HK-2 (cell line): Measurements from ENCODE around the gene PITPNM3.
A peak's percentile ranks its signal among the peaks of the same experiment; 100 is the strongest.

Source experiments
- DNase-seq: peaks from one replicate; pipeline ENCODE4 v3.0.0-alpha.2; 2018; ENCODE audit not compliant: unreplicated experiment

Gene PITPNM3

DNA sequence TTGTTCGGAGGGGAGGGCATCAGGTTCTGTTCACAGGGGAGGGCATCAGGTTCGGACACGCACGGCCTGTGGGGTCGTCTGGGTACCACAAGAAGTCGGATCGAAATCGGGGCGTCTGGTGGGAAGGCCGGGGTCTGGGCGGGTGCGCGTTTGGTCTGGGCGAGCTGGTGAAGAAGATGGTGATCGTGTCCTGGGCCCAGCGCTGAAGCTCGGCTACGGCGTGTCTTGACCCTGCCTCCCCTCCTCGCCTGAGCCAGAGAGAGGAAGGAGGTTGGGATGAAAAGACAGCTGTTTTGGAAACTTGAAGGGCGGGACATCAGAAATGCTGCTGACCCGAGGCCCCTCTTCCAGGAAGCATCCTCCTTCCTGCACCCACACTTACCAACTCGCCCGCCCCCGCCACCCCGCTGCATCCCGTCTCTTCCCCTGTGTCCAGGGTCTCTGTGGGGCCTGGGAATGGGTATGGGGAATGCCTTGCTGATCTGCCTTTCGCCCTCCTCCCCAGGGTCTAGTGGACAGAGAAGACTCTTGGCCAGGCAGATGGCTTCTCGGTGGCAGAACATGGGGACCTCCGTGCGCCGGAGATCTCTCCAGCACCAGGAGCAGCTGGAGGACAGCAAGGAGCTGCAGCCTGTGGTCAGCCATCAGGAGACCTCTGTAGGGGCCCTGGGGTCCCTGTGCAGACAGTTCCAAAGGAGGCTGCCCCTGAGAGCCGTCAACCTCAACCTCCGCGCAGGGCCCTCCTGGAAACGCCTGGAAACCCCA lies 111.6 kb downstream of the PITPNM3 start:
- DNase-seq: no peak

DNA sequence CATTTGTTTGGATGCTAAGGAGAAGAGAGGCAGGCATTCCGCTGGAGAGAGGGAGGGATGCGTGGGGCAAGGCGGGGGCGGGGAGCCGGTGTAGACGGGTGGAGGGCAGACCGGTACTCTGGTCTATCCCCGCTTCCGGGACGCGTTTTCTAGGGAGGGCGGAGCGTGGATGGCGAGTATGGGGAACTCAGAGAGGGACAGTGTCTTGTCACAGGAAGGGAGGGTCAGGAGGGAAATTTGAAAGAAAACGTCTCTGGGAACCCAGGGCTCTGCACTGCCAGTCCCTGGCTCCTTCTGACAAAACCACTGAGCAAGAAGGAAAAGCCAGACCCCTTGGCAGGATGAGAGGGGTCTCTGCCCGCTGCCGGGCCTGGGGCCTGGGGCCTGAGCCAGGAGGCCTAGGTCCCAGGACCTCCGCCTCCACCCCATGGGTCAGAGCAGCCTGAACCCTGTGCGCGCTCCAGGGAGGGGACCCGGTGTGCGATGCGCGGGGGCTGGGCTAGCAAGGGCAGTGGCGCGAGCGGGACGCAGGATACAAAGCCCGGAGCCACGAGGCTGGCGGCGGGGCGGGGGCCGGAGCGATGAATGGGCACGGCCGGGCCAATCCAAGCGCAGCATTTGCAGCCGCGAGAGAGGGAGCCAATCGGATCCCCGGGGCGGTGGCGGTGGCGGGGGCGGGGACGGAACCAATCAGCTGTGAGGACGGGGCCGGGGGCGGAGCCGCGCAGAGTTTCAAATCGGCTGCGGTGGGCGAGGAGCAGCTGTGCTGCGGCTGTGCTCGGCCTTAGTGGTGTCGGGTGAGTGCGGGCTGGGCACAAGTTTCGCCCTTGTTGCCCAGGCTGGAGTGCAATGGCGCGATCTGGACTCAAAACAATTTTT lies 112.4 kb downstream of the PITPNM3 start, which contains the start of gene PIMREG:
PIMREG (plus strand) TSS at position 764 of the 879 bp plus-strand sequence. CDS start 656 bp downstream, outside the sequence.
- peak; percentile 98 for DNase-seq

DNA sequence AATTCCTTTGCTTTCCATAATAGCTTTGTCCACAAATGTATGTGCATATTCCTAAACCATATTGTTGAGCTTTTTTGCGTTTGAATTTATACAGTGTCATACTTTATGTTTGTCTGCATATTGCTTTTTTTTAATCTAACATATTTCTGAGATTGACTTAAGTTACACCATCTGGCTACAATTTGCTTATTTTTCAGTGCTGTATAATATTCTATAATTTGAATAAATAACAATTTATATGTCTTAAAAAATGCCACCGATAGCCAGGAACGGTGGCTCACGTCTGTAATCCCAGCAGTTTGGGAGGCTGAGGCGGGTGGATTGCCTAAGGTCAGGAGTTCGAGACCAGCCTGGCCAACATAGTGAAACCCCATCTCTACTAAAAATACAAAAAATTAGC lies 113.6 kb downstream of the PITPNM3 start:
- DNase-seq: no peak

DNA sequence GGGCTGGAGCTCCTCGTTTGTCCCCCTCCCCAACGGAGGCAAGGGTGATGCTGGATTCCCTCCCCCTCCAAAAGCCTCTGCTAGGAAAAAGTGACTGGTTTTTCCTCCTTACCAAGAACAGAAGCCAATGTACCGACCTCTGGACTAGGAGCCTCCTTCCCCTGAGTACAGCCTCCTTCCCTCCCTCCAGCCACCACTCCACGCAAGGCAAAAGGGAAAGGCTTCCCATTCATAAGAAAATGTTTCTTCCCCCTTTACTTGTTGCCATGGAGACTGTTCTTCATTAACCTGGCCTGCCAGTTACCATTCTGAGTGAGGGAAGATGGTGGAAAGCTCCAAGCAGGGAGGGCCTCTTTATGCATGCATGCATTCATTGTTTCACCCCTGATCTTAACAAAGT lies 116.4 kb downstream of the PITPNM3 start:
- DNase-seq: no peak

DNA sequence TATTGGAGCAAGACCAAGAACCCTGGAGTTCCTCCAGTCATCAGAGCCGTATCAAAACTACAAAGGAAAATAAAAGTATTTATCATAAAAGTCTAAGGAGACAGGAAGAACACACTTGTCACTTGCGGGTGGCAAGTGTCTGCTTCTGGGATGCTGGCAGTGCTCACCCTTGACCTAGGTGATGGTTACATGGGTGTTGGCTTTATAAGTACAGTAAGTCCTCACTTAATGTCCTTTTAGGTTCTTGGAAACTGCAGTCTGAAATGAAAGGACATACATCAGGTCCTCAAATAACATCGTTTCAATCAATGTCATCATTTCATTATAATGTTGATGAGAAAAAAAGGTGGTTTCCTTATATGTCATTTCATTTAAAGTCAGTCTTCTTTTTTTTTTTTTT lies 118.4 kb downstream of the PITPNM3 start:
- no peak for DNase-seq

DNA sequence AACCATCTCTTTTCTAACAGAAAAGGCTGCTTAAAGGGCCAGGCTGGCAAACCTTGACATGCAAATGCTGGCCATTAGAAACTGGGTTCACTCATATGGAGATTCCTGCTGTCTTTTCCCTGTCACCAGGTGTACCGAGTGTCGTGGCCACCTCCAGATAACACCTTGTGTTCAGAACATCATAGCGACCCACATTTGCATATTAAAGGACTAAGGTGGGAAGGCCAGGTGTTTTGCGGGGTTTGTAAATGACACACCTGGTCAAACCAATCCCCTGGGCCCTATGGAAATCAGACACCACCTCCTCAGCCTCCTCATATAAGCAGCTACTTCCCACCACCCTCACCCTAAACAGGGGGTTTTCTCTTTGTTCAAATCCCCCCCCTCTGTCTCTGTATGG lies 118.9 kb downstream of the PITPNM3 start:
- DNase-seq: no peak

DNA sequence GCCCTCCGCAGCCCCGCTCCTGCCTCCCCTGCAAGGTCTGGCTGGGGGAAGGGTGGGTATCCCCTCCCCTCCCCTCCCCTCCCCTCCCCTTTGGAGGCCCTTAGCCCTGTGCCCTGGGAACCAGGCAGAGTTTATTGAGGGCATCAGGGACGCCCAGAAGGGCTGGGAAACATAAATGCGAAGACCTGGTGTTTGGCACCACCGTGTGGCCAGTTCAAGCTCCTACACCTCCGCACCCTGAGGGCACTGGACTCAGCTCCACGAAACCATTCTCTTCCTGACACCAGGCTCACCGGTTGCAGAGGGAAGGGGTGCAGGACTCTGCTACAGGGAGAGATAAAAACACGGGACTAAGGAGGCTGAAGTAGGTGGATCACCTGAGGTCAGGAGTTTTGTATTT lies 120.4 kb downstream of the PITPNM3 start:
- DNase-seq: peak; percentile 61

DNA sequence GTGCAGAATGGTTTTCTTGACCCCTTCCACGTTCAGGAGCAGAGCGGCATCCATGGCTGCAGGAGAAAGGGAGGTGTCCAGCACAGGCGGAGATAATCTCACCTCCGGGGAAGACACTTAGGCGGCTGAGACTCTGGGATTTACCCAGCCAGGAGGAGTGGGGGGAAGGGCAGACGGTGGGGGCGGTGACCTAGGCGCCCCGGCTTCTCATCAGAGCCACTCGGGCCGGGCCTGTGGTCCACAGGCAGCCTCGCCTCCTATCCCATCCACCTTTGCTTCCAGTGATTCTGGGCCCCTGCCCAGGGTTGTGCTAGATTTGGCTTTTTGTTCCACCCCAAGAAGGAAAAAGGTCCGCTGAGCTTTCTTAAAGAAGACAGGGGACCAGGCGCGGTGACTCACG lies 121.3 kb downstream of the PITPNM3 start, which contains the start of gene AIPL1:
AIPL1 (minus strand) TSS at position 71 of the 400 bp plus-strand sequence; CDS start at position 54, 17 bp downstream.
- no peak for DNase-seq

DNA sequence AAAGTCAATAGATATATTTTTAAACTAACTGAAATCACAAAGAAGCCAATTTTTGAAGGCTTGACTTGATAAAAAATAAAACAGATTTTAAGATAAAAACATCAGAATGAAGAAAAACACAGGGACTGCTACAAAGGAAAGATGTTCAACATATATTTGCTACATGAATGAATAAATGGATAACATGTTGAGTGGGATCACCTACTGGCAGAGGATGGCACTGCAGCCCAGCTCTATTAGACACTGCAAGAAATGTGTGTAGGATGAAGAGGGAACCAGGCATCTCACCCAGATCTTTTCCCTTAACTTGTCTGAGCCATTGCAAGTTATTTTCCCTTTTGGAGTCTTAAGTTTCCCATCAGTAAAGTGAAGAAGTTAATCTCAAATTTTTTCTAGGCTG lies 125.6 kb downstream of the PITPNM3 start:
- no peak for DNase-seq

DNA sequence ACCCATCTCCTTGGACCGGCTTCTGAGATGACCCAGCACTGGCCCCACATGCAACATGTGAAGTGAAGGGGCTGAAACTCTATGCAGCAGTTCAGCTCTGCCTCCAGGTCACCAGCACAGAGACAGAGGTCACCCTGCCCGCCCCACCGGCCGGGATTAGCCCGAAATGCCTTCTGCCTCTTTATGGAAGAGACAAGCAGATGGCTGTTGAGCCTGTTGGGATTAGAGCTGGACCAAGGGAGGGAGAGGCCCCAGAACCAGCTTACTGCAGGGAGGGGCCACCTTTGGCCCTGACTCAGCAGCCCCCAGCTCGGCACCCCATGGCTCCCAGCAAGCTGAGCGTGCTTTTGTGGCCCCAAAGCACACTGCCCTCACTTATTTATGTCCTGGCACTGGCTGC lies 127.1 kb downstream of the PITPNM3 start:
- DNase-seq: no peak

DNA sequence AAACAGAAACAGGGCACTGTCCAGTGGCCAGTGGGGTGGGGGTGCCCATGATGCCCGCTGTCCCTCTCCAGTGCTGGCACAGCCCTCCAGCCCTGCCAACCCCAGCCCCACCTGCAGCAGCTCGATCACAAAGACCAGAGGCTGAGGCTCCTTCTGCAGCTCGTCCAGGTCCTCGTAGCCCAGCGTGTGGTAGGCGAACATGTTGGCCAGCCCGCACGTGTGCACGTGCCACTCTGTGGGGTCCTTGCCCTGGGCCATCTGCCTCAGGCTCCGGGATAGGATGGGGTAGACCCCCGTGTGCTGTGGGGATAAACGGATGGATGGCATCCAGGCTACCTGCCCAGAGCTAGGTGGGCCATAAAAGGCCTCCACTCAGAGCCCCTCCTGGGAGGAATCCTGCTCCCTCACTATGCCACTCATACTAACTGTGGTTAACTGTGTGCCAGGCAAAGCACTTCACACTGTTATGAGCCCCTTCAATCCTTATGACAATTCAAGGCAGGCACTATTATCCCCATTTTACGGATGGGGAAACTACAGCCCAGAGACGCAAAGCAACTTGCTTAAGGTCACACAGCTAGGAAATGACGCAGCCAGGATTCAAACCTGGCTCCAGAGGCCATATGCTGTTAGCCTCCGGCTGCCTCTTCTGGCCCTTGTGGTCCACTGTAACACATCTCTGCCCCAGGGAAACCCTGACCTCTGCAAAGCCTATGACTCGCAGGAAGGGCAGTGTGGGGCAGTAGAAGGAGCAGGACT lies 128.0 kb downstream of the PITPNM3 start:
- DNase-seq: no peak

DNA sequence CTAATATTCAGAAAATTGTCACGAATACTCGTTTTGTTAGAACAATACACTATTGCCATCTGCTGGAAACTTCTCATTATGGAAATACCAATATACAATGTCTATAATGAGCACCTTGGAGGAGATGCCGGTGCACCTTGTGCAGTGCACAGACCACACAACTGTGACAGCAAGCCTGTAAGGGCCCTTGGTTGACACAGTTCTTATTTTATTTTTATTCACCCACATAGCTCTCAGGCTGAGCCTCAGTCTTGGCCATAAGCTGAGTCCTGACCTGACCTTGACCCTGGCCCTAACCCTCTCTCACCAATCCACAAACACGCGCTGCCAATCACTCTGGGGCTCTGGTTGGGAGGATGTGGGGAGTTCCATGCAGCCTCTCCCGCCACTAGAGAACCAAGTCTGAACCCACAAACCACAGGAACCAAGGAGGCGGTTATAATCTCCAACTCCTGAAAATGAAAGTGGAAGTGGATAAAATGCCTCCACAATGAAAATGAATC lies 129.0 kb downstream of the PITPNM3 start:
- DNase-seq: no peak

DNA sequence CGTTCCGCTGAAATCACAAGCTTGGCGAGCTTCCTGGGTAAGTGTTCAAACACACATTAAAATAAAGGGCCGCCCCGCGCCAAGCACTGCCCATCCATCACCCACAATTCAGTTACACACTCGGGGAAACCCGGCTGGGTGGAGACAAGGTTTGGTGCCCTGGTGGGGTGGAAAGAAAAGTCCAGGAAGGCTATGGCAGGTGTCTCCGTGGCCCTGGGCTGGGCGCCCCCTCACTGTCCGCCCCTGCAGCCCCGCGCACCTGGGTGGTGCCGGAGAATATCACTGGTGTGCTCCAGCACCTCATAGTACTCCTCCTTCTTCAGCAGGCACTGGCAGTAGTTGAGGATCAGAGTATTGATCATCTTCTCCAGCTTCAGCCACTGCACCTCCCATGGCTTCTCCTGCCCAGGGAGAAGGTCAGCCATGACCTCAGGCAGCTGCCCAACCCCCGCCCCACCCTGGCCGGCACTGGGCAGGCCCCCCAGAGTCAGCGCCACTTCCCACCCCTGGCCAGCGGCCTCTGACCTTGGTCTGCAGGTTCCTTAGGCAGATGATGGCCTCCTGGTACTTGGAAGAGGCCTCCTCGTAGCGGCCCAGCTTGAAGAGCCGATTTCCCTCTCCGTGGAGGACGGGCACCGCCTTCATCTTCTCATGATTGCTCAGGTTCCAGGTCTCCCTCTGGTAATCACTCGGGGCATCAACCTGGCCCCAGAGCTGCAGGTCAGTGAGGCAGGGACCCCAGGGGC lies 129.8 kb downstream of the PITPNM3 start:
- no peak for DNase-seq

DNA sequence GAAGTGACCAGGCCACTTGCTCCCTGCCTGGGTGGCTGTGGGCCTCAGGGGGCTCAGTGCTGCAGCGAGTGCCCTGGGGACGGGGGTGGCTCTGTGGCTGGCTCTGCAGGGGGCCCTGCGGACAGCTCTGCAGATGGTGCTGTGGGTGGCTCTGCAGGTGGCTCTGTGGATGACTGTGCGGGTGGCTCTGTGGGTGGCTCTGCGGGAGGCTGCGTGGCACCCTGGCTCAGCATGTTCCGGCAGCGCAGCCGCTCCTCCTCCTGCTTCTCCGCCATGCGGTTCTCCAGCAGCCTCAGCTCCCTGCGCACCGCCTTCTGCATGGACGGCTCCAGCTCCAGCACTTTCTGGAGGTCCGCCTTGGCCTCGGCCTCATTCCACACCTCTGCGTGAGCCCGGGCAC lies 130.9 kb downstream of the PITPNM3 start:
- DNase-seq: no peak

DNA sequence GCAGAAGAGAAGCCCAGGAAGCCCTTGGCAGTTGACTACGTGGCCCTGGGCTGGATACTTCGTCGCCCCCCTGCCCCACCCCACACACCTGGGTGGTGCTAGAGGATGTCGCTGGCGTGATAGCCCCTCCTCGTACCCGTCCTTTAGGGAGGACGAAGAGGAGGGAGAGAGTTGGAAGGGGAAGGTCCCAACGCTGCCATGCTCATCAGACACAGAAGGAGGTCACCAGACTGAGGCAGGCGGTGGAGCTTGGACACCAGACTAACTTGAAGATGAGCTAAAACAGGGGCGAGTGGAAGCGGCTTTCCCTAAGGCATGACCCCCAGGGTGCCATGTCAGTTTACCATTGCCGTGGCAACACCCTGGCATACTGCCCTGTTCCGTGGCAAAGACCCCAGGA lies 132.4 kb downstream of the PITPNM3 start:
- no peak for DNase-seq

DNA sequence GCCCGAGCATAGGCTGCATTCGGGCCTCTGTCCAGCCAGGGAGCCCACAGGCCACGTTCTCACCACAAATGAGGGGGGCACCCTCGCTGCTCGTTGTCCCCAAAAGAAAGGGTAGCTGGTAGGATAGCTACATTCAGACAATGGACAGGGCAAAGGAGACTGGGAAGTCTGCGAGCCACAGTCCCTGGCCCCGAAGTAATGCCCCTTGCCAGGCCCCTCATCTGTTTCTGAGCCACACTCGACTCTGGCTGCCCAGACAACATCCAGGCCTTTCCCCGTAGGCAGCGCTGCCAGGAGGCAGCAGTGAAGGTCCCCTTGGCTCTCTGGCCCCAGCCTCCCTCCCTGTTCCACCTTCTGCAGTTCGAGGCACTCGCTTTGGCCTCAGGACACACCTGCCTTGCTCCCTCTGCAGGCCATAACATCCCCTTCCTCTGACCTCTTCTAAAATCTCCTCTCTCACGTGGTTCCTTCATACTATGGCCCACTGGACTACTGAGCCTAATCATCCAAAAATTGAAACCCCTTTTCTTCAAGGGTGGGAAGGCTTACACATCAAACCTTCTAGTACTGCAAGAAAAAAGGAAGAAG lies 133.6 kb downstream of the PITPNM3 start:
- no peak for DNase-seq

DNA sequence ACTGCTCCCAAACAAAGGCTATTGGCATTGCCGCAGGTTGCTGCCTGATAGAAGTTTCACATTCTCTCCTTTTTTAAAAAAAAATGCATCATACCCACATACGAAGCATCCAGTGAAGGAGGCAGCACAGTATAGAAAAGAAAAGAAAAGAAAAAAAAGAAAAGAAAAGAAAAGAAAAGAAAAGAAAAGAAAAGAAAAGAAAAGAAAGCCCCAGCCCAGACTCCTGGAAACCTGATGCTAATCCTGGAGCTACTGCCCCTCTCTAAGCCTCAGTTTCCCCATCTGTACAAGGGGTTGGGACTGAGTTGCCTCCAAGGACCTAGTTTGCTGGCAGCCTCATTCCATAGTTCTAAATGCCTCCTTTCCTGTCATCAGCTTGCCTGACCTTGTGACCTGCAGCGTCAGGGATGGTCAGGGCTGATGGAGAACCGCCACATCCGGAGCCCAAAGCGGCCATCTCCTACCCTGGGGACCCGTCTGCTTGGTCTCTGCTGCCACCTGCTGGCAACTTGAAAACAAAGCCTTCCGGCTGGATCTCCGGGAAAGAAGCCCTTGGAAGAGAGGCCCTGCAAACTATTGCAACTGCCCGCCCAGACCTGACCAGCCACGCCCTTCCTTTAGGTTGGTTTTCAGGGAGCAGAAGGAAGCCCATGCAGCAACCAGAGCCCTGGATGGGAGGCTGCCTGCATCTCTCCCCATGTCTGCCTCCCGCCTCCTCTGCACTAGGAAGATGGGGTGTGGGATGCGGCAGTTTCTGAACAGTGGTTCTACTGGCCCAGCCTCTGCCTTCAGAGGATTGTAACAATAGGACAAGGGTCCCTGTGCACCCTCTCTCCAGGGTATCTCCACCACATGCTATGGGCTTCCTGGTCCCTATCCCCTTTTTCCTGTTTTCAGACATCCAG lies 134.4 kb downstream of the PITPNM3 start:
- DNase-seq: peak; percentile 89

DNA sequence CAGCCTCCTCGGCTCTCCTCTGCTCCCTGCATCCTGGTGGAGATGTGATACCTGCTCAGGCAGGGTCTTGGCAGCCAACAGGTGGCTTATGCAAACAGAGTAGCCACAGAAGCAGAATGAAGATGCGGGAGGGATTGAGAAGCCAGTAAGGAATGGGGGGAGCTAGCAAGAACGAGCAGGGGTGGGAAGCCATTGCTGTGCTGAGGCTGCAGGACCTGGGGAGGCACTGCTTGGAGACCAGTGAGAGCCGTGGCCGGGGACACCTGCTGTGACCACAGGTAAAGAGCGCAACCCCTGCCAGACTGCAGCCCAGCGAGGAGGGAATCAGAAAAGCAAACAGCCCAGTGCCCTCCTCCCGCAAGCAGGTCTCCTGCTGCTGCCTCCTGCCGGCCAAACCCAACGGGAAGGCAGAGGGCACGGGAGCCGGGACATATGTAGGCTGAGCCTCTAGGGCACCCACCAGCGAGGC lies 136.1 kb downstream of the PITPNM3 start:
- no peak for DNase-seq

DNA sequence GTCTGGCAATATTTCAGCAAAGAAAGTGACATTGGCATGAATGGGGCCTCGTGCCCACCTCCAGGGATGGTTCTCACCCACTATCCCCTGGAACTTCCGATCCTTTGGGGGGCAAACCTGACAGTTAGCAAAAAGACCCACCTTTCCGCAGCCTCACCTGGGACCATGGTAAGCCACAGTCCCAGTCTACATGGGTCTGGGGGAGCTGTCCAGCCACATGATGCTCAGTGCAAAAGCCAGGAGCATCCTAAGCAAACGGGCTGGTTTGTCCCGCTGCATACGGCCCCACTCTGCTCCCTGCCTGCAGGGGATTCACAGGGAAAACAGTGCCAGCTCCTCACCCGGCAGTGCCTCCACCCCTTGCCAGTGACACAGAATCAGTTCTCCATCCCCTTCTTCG lies 140.7 kb downstream of the PITPNM3 start:
- DNase-seq: no peak

DNA sequence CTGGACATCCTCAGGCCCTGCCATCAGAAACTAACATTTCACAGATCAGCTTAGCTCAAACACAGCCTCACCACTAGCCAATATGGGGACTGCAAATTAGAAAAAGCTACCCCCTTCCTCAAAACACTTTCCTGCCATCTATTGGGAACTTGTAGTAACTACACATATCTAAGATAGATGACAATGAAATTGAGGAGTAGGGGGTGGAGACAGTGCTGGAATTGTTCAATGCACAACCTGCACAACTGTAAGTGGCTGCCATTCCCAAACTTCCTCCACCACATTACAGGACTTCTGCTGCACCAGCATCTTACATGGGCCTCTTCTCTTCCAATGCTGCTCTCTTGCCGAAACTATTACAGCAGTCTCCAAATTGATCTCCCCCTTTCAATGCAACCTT lies 143.3 kb downstream of the PITPNM3 start:
- no peak for DNase-seq
